Natural killer cell (primary cell): ENCODE data around the gene COX5A. TPM values are rescaled to one million over a fixed set of nuclear protein-coding genes. Genes with fewer than 3 reads are reported as not detected.

Source experiments
- ATAC-seq, 3 donors: fragments of 150-1000 bp in 2 of 3; fragments of 200-7000 bp in 1 of 3; cut with Tn5 transposase; 1 replicate in 1 of 3; 2 replicates in 2 of 3; pipeline ENCODE4 v1.10.0; 2021; ENCODE audit warnings: mild to moderate bottlenecking in 2 of 3, moderate library complexity in 2 of 3
- DNase-seq, 2 donors: peaks; one replicate each; pipeline versions ENCODE4 v3.0.0 to v3.0.0-alpha.2; 2013 to 2021; ENCODE audit warnings: mixed read lengths in 1 of 2
- H3K27ac ChIP-seq: one replicate; pipeline ENCODE4 v1.5.1; 2013; ENCODE audit warnings: mild to moderate bottlenecking, low read length
- H3K27me3 ChIP-seq: one replicate; pipeline ENCODE4 v1.6.1; 2013; ENCODE audit warnings: low read length; ENCODE audit not compliant: control insufficient read depth, insufficient read depth
- H3K36me3 ChIP-seq: one replicate; pipeline ENCODE4 v1.6.1; 2013; ENCODE audit warnings: low read length; ENCODE audit not compliant: control insufficient read depth, insufficient read depth
- H3K4me1 ChIP-seq: one replicate; pipeline ENCODE4 v1.6.1; 2013; ENCODE audit warnings: low read length; ENCODE audit not compliant: control insufficient read depth, insufficient read depth
- H3K4me3 ChIP-seq: one replicate; pipeline ENCODE4 v1.5.1; 2013; ENCODE audit warnings: low read length
- H3K9me3 ChIP-seq: one replicate; pipeline ENCODE4 v1.6.1; 2013; ENCODE audit warnings: low read length; ENCODE audit not compliant: control insufficient read depth, insufficient read depth
- H3K27ac Mint-ChIP-seq, 2 donors: one replicate each; pipeline ENCODE4 v1.8.0; 2022; ENCODE audit warnings: mild to moderate bottlenecking in 2 of 2, mixed read lengths in 2 of 2, moderate library complexity in 1 of 2
- H3K27me3 Mint-ChIP-seq, 2 donors: one replicate each; pipeline ENCODE4 v1.8.0; 2022; ENCODE audit warnings: low read depth in 2 of 2, mixed read lengths in 2 of 2
- H3K36me3 Mint-ChIP-seq: one replicate; pipeline ENCODE4 v1.8.0; 2022; ENCODE audit warnings: mixed read lengths
- H3K4me1 Mint-ChIP-seq, 2 donors: one replicate each; pipeline ENCODE4 v1.8.0; 2022; ENCODE audit warnings: mixed read lengths in 2 of 2
- H3K4me3 Mint-ChIP-seq: one replicate; pipeline ENCODE4 v1.8.0; 2022; ENCODE audit warnings: mild to moderate bottlenecking, moderate library complexity, mixed read lengths
- H3K9me3 Mint-ChIP-seq, 2 donors: one replicate each; pipeline ENCODE4 v1.8.0; 2022; ENCODE audit warnings: mixed read lengths in 2 of 2
- CTCF ChIP-seq: fragments of 200-600 bp; IDR thresholded peaks from one replicate; pipeline ENCODE4 v1.8.0; 2022; ENCODE audit warnings: antibody characterized with exemption
- WGBS: methylation state at CpG from one replicate; pipeline ENCODE4 v1.1.7; 2013; ENCODE audit warnings: missing lambda C conversion rate; ENCODE audit not compliant: insufficient coverage; 5-methylcytosine and 5-hydroxymethylcytosine counted together
- intact Hi-C: fragments of 100-400 bp; cut with micrococcal nuclease; formaldehyde crosslinking; loops from one replicate; pipeline ENCODE4 v1.14.2; 2022
- total RNA-seq, 4 donors: library from RNA; stranded (reverse); fragments of 120-200 nt in 1 of 4; gene quantifications; one replicate each; pipeline versions ENCODE4 v1.2.3 to v1.2.4, GENCODE V29; 2013 to 2022

The COX5A gene
- total RNA-seq, 3 donors from 2014 or later (not counting 1 experiment from before 2014, with no cell fraction given) = 69.7 to 90.0 (median 76.9) TPM

- peaks cover 29% of the 10 kb centered on the region for H3K36me3 ChIP-seq
- DNase-seq = peak; percentile 78 to 82
- TF ChIP-seq CTCF = no peak
- no peaks in the 10 kb centered on the region for H3K27me3 ChIP-seq
- peak within 1 kb of the TSS; percentile 90 for H3K4me3 ChIP-seq
- H3K36me3 Mint-ChIP-seq = no peaks in the 10 kb centered on the region
- WGBS = under 1% methylated on average over 74 of the region's 74 CpGs
- H3K9me3 Mint-ChIP-seq = no peaks in the 10 kb centered on the region
- peak within 1 kb of the TSS; percentile 75 for H3K27ac ChIP-seq
- H3K9me3 ChIP-seq = no peaks in the 10 kb centered on the region
- H3K27me3 Mint-ChIP-seq = no peaks in the 10 kb centered on the region
- peaks cover 27% of the 10 kb centered on the region for H3K4me1 ChIP-seq
- intact Hi-C loops = loop anchor here (2.0 to 5.0 kb wide), 3 partner anchors 16 to 64 kb away; partner anchors contain the start of genes COX5A, MPI and ULK3
- H3K4me3 Mint-ChIP-seq = peak within 1 kb of the TSS; percentile 98
- ATAC-seq = peak; percentile 92 to 95 (median 93)
- H3K4me1 Mint-ChIP-seq = peaks cover 20 to 33% of the 10 kb centered on the region in 2 donors
- H3K27ac Mint-ChIP-seq = peak within 1 kb of the TSS; percentile 93 to 96
These were observed 31.3 kb downstream of the COX5A start, which contains the start of gene FAM219B for GRCh38 chr15:74906450-74907162. Gene FAM219B (minus strand): TSS chr15:74906851. CDS start chr15:74906800, 51 bp downstream.

GRCh38 chr15:74906067-74906449, 31.8 kb downstream of the COX5A start:
- peaks cover 32% of the 10 kb centered on the region for H3K4me1 ChIP-seq
- DNase-seq (peak in 1 of 2 donors; percentile 53), ATAC-seq (peak; percentile 10 to 39 (median 24))
- H3K36me3 ChIP-seq = peaks cover 30% of the 10 kb centered on the region
- Mint-ChIP-seq H3K27me3 (no peaks in the 10 kb centered on the region), H3K4me1 (peaks cover 20 to 35% of the 10 kb centered on the region in 2 donors), H3K36me3 (no peaks in the 10 kb centered on the region), H3K9me3 (no peaks in the 10 kb centered on the region), H3K4me3 (peak overlapping the region; percentile 98), H3K27ac (peak overlapping the region; percentile 93 to 96)
- H3K27me3 ChIP-seq = no peaks in the 10 kb centered on the region
- H3K4me3 ChIP-seq = peak overlapping the region; percentile 90
- H3K9me3 ChIP-seq = no peaks in the 10 kb centered on the region
- WGBS = under 1% methylated on average over 20 of the region's 20 CpGs
- H3K27ac ChIP-seq = peak overlapping the region; percentile 75
- intact Hi-C loops = loop anchor here (2.0 to 5.0 kb wide), 3 partner anchors 15 to 64 kb away; partner anchors contain the start of genes COX5A, MPI and ULK3
- no peak for TF ChIP-seq CTCF

GRCh38 chr15:74904190-74904805, 33.6 kb downstream of the COX5A start:
- DNase-seq (no peak), ATAC-seq (no peak)
- WGBS = 92% methylated on average over 7 of the region's 7 CpGs
- intact Hi-C loops = no loop called here
- Mint-ChIP-seq H3K9me3 (no peaks in the 10 kb centered on the region), H3K27me3 (no peaks in the 10 kb centered on the region), H3K4me3 (no peak overlapping the region), H3K36me3 (no peaks in the 10 kb centered on the region), H3K27ac (peak overlapping the region in 1 of 2 donors; percentile 16), H3K4me1 (peaks cover 26 to 42% of the 10 kb centered on the region in 2 donors)
- no peaks in the 10 kb centered on the region for H3K27me3 ChIP-seq
- no peak for TF ChIP-seq CTCF
- H3K9me3 ChIP-seq = no peaks in the 10 kb centered on the region
- H3K4me3 ChIP-seq = no peak overlapping the region
- peaks cover 45% of the 10 kb centered on the region for H3K36me3 ChIP-seq
- no peak overlapping the region for H3K27ac ChIP-seq
- H3K4me1 ChIP-seq = peaks cover 34% of the 10 kb centered on the region
